Activated CD4-positive, alpha-beta T cell treated with anti-CD3 and anti-CD28 coated beads for 4 hours (primary cell): ENCODE results near the gene ZDHHC11.
"Not testable (repeated sequence)": the region's sequence is repeated elsewhere in the genome, so short reads cannot be mapped to it uniquely, and the experiment has no call there.

ENCODE experiments used
- DNase-seq, 2 donors: peaks; one replicate each; pipeline ENCODE4 v3.0.0-alpha.2; 2020

ZDHHC11 gene

GRCh38 chr5:878677-879076, 27.9 kb upstream of the ZDHHC11 start:
- DNase-seq: not testable (repeated sequence)

DNA sequence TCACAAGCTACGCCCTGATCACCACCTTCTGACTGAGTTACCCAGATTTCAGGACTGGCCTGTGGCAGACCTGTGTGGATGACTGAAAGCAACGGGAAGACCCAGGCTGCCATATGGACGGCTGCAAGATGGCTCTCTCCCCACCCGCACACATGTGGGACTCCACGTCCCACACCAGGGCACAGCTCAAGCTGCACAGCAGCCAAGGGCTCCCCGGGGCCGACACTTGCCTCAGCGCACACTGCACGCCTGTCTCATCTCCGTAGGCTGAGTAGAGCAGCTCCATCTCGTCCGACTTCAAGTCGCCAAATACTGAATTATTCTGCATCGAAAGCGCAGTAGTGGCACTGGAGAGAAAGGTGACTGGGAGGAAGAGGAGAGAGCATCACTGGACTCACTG, 27.3 kb upstream of the ZDHHC11 start:
- no peak for DNase-seq

DNA sequence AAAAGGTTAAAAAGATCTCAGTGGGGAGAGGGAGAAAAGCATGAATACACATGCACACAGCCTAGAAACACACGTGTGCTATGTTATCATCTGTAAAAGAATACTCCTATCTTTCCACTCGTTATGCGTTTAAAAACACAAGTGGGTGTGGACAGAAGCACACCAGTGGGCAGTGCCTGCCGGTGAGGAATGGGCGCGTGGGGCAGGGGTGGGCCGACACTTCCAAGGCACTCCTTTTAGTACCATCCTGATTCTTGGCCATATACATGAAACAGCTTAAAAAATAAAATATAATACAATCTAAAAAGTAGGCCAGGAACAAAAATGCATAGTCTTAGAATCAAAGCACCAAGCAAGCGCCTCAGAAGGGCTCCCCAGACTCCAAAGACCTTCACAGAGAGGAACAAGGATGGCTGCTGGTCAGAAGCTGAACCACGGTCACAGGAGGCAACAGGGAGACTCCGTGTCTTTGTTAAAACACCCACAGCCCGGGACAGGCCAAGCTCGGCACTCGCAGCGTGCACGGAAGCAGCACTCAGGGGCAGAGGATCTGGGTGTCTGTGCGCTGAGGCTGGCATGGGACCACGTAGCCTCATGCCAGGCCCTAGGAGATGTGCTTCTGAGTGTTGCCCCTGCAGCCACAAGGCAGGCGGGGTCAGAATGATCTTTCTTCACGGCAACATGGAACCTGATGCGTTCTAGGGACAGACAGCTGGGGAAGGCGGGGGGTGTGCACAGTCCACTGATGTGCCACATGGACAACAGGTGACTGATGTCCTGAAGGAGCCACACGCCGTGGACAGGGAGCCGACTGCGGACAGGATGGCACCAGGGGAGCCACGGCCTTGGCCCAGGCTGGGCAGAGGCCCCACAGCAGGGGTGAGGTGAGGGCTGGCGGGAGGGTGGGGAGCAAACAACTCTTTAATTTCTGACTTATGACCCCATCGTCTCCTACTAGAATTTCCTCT, 25.9 kb upstream of the ZDHHC11 start:
- DNase-seq: no peak

- DNase-seq: no peak
These were observed 25.1 kb upstream of the ZDHHC11 start for GRCh38 chr5:875931-876330.

DNA sequence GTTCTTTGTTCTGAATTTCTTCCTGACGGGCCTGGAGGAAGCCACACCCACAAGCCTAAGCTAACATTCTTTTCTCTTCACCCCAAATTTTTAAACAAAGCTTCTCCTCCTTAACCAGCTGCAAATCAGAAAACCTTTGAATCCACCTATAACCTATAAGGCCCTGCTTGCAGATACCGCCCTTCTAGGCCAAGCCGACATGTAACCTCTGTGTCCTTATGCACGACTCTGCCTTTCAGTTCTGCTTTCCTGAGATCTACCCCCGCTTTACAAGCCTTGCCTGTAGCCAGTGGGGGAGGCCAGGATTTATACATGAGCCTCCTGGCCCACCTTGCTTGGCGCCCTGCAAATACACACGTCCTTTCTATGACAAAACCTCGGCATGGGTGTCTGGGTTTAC, 22.5 kb upstream of the ZDHHC11 start:
- no peak for DNase-seq

GRCh38 chr5:872301-872700, 21.5 kb upstream of the ZDHHC11 start:
- DNase-seq: no peak

- no peak for DNase-seq
These were observed 21.0 kb upstream of the ZDHHC11 start for GRCh38 chr5:871596-872298.

- DNase-seq: no peak
These were observed 20.2 kb upstream of the ZDHHC11 start for GRCh38 chr5:870956-871355.

DNA sequence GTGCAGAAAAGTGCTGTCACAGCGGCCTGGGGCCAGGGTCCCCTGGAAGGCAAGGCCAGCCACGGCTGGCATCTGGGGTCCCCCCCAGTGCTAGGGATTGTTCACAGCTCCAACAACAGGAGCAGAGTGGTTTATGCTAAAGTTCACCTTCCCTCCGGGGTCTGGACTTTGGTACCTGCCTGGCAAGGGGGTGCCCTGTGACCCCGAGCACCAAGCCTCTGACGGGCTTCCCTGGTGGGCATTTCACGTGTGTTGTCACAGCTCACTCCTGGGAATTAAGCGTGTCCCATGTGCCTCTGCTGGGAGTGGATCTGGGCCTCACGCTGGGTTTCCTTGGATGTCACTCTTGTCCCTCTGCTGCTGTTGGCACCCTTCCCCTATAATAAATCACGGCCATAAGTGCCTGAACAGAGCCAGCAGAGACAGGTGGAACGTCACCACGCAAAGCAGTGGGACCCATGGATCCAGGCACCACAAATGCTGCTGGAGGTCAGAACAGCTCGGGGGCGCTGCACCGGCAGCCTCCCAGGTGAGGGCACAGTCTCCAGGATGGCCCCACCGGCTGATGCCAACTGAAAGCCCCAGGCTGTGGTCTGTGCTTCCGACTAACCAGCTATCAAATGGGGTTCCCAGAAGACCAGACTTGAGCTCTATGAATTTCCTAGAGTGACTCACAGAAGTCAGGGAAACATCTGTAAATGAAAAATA, 17.8 kb upstream of the ZDHHC11 start:
- DNase-seq: no peak

GRCh38 chr5:867300-867870, 16.6 kb upstream of the ZDHHC11 start:
- DNase-seq: no peak

DNA sequence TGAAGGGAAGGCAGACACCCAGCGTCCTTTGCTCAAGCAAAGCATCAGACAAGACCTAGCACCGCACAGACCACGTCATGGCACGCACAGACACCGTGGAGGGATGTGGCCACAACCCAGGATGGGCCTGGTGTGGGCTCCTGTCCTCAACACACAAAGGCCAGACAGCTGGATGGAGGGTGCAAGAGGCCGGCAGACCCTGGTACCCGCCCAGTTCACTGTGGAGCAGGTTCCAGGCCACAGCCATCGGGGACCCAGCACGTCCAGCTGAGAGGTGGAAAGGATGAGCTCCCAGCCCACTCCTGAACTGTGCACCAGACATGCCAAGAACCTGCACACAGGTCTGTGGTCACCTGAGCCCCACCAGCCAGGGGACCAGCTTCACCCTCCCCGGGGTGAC, 15.0 kb upstream of the ZDHHC11 start:
- no peak for DNase-seq

GRCh38 chr5:865168-865521, 14.4 kb upstream of the ZDHHC11 start:
- DNase-seq: no peak

DNA sequence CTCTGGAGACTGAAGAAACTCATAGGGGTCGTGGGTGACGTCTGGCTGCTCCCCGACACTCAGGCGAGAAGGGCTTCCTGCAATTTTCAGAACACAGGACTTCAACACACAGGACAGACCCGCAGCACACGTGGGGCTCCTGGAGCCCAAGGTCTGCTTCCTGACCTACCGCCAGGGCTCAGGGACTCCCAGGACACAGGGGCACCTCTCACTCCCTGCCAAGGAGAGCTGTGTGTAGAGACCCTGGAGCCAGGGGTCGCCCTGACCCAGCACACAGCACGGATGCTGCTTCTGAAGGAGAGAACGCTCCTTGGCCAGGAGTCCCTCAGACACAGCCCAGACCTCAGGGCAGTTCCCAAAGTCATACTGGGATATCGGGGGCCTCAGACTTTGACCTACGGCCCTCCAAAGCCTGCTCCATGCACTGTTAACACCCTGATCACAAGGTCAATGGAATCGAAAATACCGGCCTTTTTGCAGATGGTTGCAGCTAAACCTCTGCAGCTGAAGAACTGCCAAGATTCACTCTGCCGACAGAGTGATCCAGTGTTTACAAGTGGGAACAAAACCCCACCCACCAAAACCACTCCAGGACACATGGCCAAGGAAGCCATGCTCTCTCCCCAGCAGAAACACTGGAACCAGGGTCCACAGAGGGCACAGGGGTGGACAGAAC, 13.8 kb upstream of the ZDHHC11 start:
- DNase-seq: no peak

DNA sequence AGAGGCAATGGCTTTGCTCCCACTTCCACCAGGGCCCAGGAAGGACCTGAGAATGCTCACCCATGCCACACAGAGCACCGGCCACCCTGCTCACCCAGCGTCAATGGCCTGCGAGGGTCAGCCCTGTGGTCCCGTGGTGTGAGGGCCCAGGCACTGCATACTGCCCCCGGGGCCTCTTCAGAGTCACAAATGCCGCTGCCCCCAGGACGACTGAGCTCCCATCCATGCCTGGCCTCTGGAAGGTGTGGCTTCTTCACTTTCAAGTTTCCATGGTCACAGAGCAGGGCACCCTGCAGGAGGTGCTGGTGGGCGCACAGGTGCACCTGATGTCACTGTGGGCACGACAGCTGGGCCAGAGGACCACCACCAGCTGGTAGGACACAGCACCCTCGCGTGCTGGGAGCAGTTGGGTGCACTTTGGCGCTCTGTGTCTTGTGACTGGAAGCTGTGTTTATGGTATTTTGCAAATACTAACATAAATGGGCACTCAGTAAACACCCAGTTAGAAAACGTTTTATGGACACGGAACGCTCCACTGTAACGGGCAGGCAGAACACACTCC, 12.5 kb upstream of the ZDHHC11 start:
- no peak for DNase-seq

DNA sequence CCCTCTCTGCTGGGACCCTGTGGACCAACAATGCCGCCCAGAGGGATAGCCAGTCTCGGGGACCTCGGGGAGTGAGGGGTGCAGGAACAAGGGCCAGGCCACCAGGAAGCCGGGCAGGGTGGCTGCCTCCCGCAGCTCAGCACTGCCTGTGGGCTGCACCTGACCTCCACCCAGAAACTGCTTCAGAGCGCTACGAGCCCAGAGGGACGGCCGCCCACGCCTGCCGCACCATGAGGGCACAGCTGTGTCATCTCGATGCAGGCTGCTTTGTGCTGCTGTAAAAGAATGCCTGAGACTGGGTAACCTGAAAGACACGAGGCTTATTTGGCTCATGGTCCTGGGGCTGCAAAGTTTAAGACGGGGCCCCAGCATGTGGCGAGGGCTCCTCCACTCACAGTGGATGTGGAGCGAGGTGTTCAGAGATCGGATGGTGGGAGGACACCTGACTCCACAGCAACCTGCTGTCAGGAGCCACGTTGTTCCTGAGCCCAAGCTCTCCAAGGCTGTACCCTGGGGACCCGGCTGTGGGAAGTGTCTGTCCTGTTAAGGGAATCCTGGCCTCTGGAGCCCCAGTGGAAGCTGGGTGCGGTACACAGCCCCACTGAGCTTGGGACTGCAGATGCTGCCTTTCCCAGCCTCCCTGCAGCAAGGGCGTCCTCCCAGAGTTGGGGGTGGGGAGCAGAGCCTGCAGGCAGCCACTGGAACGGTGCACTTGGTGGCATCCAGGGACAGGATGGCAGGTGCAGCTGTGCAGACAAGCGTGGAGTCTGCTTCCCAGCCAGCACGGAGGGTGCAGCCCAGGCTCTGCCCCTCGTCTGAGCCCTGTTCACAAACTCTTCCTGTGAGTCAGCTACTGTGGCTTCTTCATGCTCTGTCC, 11.8 kb upstream of the ZDHHC11 start:
- DNase-seq: no peak

DNA sequence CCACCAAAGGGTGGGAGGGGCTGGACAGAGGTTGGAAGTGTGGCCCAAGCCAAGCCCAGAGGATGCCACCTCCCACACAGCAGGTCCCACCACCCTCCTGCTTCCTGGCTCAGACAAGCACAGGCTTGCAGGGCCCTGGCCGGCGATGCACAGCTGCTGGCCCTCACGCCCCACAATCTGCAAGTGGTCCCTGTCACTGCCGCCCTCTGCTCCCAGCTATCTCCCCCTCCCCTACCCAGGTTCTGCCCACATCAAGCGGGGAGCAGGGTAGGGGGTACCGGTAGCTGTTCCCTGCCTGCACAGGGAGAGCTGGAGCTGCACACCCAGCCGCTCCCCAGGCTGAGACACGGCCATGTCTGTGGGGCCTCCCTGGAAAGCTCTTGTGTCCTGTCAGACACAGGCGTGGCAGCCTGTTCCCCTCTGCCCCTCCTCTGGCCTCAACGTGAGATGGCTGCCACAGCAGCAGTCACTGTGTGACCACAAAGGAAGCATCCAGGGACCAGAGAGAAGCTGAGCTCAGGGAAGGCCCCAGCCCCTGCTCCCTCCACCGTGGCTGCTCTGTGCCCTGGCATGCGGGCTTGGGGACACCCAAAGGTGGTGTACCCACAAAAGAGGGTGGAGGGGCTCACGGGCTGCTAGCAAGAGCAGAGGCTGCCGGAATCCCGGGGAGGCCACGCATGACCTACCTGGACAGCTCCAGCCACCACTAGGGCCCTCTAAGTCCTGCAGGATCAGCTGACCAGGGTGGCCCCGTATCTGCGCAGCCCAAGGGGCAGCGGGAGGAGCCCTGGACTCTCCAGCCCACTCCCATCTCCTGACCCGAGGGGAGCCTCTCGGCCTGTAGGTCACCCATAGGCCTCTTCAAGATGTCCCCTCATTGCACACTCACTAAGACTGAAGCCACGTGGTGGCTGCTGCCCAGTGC, 10.9 kb upstream of the ZDHHC11 start:
- no peak for DNase-seq

- no peak for DNase-seq
These were observed 9.8 kb upstream of the ZDHHC11 start for GRCh38 chr5:860506-861150.

- DNase-seq: no peak
These were observed 9.1 kb upstream of the ZDHHC11 start for GRCh38 chr5:859798-860296.

- no peak for DNase-seq
These were observed 8.6 kb upstream of the ZDHHC11 start for GRCh38 chr5:859391-859790.
